K562 (cell line): ENCODE results near the gene GUCA1A. TPM values are rescaled to one million over a fixed set of nuclear protein-coding genes. Genes with fewer than 3 reads are reported as not detected.

Experiments
- CSDE1 ChIP-seq, 2 experiments: fragments of 450-650 bp; IDR thresholded peaks; 2 replicates each; pipeline ENCODE4 v1.6.1; 2016; ENCODE audit warnings: mild to moderate bottlenecking in 1 of 2
- DACH1 ChIP-seq: fragments of 450-650 bp; IDR thresholded peaks from 2 replicates; pipeline ENCODE4 v1.6.1; 2018; ENCODE audit not compliant: partially characterized antibody
- HINFP ChIP-seq: fragments of 450-650 bp; conservative IDR thresholded peaks from 2 replicates; pipeline ENCODE4 v1.6.1; 2016; ENCODE audit warnings: missing genetic modification characterization, low read depth, mild to moderate bottlenecking, control low read depth, missing compliant biosample characterization
- JUN ChIP-seq, 2 experiments: sonication (generic) in 1 of 2; formaldehyde crosslinking in 1 of 2; IDR thresholded peaks; 2 replicates each; pipeline versions ENCODE4 v1.6.1 to v1.8.0; 2012 to 2022; ENCODE audit warnings: borderline replicate concordance in 2 of 2, mild to moderate bottlenecking in 2 of 2, improper control_type of control experiment in 1 of 2, low read depth in 1 of 2, low read length in 1 of 2, missing genetic modification reagents in 1 of 2
- KAT8 ChIP-seq: fragments of 450-650 bp; IDR thresholded peaks from 2 replicates; pipeline ENCODE4 v1.6.1; 2016; ENCODE audit warnings: low read depth, mild to moderate bottlenecking
- KLF13 ChIP-seq: fragments of 450-650 bp; IDR thresholded peaks from 2 replicates; pipeline ENCODE4 v1.6.1; 2016; ENCODE audit warnings: missing genetic modification characterization, low read depth, mild to moderate bottlenecking, missing compliant biosample characterization, moderate library complexity, borderline replicate concordance
- LEF1 ChIP-seq: fragments of 450-650 bp; IDR thresholded peaks from 2 replicates; pipeline ENCODE4 v1.6.1; 2016; ENCODE audit warnings: mild to moderate bottlenecking
- MEF2D ChIP-seq: conservative IDR thresholded peaks from 2 replicates; pipeline ENCODE4 v1.6.1; 2016; ENCODE audit warnings: low read depth, missing genetic modification characterization, missing compliant biosample characterization
- NFE2L1 ChIP-seq: fragments of 450-650 bp; IDR thresholded peaks from 2 replicates; pipeline ENCODE4 v1.6.1; 2016; ENCODE audit warnings: missing genetic modification characterization, low read depth, mild to moderate bottlenecking, missing compliant biosample characterization, moderate library complexity, borderline replicate concordance
- TAF7 ChIP-seq: fragments of 450-650 bp; IDR thresholded peaks from 2 replicates; pipeline ENCODE4 v1.6.1; 2016; ENCODE audit warnings: missing genetic modification characterization, missing compliant biosample characterization
- ZBED1 ChIP-seq: IDR thresholded peaks from 2 replicates; pipeline ENCODE4 v1.6.1; 2014
- ZBTB2 ChIP-seq: fragments of 450-650 bp; IDR thresholded peaks from 2 replicates; pipeline ENCODE4 v1.6.1; 2016; ENCODE audit warnings: antibody characterized with exemption
- ZEB2 ChIP-seq: fragments of 450-650 bp; IDR thresholded peaks from 2 replicates; pipeline ENCODE4 v1.6.1; 2016
- ZNF583 ChIP-seq: fragments of 250-450 bp; sonication (Bioruptor Pico); IDR thresholded peaks from 2 replicates; pipeline ENCODE4 v1.4.0; 2020
- ZSCAN32 ChIP-seq: fragments of 450-650 bp; formaldehyde crosslinking; IDR thresholded peaks from 2 replicates; pipeline ENCODE4 v1.4.0; 2020; ENCODE audit warnings: mild to moderate bottlenecking, moderate library complexity
- polyA plus RNA-seq, 8 experiments: library from polyadenylated mRNA; depleted of rRNA in 4 of 8; stranded (reverse) in 5 of 8; unstranded in 3 of 8; fragments of >200 nt; fragmentation: Nextera tagmentation in 2 of 8; fragmentation: Illumina TruSeq in 1 of 8; extraction: Ambion mirVana in 2 of 8; extraction: Trizol in 1 of 8; gene quantifications; 2 replicates each; pipeline versions ENCODE4 v1.2.1 to v1.2.3, GENCODE V29; 2011 to 2014; ENCODE audit warnings: inconsistent platforms in 1 of 8, missing spikeins in 1 of 8
- total RNA-seq, 7 experiments: library from RNA; depleted of rRNA in 6 of 7; stranded (reverse); fragments of >200 nt in 6 of 7; fragmentation: Illumina TruSeq in 2 of 7; extraction: Trizol in 2 of 7; gene quantifications; 2 replicates each; pipeline versions ENCODE4 v1.2.1 to v1.2.3, GENCODE V29; 2011 to 2021; ENCODE audit warnings: low replicate concordance in 1 of 7
- TF ChIP-seq, protein P1 (sequence below), 2 experiments: fragments of 150-350 bp in 1 of 2; IDR thresholded peaks; 2 replicates each; pipeline ENCODE4 v1.6.1; 2012 to 2016; ENCODE audit warnings: low read depth in 2 of 2, low read length in 2 of 2, mild to moderate bottlenecking in 1 of 2, moderate library complexity in 1 of 2
- TF ChIP-seq, protein P2 (sequence below): fragments of 250-450 bp; sonication (Bioruptor Pico); IDR thresholded peaks from 2 replicates; pipeline ENCODE4 v1.9.0; 2021; ENCODE audit warnings: mild to moderate bottlenecking
- TF ChIP-seq, protein P3 (sequence below): fragments of 450-650 bp; IDR thresholded peaks from 2 replicates; pipeline ENCODE4 v1.6.1; 2016; ENCODE audit warnings: borderline replicate concordance

GUCA1A gene
- total and polyA plus RNA-seq, 9 of the 15 experiments (the other 6 are each of a cell fraction or from before 2014, with no cell fraction given) = not detected

GRCh38 chr6:42154461-42155209 is 18.5 kb upstream of the GUCA1A start (continued):
- TF ChIP-seq, protein P1, sequence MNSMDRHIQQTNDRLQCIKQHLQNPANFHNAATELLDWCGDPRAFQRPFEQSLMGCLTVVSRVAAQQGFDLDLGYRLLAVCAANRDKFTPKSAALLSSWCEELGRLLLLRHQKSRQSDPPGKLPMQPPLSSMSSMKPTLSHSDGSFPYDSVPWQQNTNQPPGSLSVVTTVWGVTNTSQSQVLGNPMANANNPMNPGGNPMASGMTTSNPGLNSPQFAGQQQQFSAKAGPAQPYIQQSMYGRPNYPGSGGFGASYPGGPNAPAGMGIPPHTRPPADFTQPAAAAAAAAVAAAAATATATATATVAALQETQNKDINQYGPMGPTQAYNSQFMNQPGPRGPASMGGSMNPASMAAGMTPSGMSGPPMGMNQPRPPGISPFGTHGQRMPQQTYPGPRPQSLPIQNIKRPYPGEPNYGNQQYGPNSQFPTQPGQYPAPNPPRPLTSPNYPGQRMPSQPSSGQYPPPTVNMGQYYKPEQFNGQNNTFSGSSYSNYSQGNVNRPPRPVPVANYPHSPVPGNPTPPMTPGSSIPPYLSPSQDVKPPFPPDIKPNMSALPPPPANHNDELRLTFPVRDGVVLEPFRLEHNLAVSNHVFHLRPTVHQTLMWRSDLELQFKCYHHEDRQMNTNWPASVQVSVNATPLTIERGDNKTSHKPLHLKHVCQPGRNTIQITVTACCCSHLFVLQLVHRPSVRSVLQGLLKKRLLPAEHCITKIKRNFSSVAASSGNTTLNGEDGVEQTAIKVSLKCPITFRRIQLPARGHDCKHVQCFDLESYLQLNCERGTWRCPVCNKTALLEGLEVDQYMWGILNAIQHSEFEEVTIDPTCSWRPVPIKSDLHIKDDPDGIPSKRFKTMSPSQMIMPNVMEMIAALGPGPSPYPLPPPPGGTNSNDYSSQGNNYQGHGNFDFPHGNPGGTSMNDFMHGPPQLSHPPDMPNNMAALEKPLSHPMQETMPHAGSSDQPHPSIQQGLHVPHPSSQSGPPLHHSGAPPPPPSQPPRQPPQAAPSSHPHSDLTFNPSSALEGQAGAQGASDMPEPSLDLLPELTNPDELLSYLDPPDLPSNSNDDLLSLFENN (IDR thresholded peaks at IDR 0.05; ENCODE audit: low read depth in 2 of 2, low read length in 2 of 2) = no peak
- TF ChIP-seq ZNF583 (CRISPR knock-in tag) (no peak), DACH1 (peak; percentile 97), ZBTB2 (0 out of 2 replicates have a peak, but pooled peaks have one; percentile 32), HINFP (tag) (no peak), KAT8 (no peak), MEF2D (tag) (no peak), ZEB2 (peak; percentile 24; the same call in 1 of the 2 replicates), JUN (IDR thresholded peaks at IDR 0.05; ENCODE audit: borderline replicate concordance, low read depth, low read length) (no peak), JUN (CRISPR knock-in tag; IDR thresholded peaks at IDR 0.05; ENCODE audit: borderline replicate concordance) (no peak), LEF1 (no peak), TAF7 (tag) (no peak), ZBED1 (no peak), ZSCAN32 (CRISPR knock-in tag) (no peak), CSDE1 (IDR thresholded peaks at IDR 0.05) (no peak), KLF13 (tag) (no peak), NFE2L1 (tag) (no peak)
- TF ChIP-seq, protein P2, sequence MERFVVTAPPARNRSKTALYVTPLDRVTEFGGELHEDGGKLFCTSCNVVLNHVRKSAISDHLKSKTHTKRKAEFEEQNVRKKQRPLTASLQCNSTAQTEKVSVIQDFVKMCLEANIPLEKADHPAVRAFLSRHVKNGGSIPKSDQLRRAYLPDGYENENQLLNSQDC = no peak
- TF ChIP-seq, protein P3, sequence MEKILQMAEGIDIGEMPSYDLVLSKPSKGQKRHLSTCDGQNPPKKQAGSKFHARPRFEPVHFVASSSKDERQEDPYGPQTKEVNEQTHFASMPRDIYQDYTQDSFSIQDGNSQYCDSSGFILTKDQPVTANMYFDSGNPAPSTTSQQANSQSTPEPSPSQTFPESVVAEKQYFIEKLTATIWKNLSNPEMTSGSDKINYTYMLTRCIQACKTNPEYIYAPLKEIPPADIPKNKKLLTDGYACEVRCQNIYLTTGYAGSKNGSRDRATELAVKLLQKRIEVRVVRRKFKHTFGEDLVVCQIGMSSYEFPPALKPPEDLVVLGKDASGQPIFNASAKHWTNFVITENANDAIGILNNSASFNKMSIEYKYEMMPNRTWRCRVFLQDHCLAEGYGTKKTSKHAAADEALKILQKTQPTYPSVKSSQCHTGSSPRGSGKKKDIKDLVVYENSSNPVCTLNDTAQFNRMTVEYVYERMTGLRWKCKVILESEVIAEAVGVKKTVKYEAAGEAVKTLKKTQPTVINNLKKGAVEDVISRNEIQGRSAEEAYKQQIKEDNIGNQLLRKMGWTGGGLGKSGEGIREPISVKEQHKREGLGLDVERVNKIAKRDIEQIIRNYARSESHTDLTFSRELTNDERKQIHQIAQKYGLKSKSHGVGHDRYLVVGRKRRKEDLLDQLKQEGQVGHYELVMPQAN = no peak
